HG03565 (cell line): ENCODE results near the gene RPL37.
"Not testable (repeated sequence)": the region's sequence is repeated elsewhere in the genome, so short reads cannot be mapped to it uniquely, and the experiment has no call there.

Experiments
- ATAC-seq: cut with Tn5 transposase; IDR thresholded peaks from one replicate; pipeline ENCODE4 v1.9.1; 2021; ENCODE audit warnings: mild to moderate bottlenecking, moderate library complexity; ENCODE audit not compliant: unreplicated experiment

Gene RPL37

DNA sequence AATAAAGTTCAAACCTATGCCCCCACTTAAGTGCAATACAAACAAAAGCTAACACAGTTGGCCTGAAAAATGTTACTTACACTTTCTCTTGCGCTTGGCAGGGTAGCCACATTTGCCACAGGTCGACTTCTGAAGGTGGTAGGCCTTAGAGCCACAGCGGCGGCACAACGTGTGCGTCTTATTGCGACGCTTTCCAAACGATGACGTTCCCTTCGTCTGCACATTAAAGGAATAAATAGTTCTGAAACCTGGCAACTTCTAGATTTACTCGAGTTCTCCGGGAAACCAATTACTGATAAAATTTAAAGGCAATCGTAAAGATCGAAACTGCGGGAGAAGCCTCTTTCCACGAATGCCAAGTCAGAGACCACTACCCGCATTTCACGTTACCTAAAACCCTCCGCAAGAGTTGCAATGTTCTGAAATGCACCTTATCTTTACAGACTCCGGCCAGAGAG, 602 bp downstream of the RPL37 start:
- ATAC-seq: no peak

DNA sequence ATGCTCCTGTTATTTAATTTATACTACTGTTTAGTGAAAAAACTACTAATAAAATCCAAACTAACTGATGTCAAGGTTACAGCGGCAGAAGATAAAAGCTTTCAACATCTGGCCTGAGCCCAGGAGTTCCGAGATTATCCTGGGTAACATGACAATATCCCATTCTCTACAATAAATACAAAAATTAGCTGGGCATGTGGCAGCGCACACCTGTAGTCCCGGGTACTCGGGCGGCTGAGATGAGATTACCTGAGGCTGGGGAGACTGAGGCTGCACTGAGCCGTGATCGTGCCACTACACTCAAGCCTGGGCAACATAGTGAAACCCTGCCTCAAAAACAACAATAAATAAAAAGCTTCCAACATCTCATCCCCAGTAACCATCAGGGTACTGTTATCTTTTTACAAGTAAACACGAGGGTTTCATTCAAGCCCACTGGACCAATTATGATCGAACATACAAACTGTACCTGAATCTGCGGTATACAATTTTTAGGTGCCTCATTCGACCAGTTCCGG, 1.3 kb downstream of the RPL37 start:
- no peak for ATAC-seq

DNA sequence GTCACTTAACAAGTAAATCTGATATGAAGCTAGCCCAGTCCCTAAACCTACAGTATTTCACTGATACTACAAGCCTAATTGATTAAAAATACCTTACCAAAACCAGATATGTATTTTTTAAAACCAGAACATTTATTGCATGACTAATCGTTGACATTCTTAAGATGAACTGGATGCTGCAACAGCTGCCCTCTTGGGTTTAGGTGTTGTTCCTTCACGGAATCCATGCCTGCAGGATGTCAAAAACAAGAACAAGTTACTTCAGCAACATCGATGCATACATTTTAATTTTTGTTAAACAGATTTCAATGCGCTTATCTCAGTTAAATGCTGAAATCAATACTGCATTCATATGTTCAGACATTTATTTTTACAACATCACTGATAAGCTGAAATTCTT, 2.7 kb downstream of the RPL37 start:
- ATAC-seq: no peak

DNA sequence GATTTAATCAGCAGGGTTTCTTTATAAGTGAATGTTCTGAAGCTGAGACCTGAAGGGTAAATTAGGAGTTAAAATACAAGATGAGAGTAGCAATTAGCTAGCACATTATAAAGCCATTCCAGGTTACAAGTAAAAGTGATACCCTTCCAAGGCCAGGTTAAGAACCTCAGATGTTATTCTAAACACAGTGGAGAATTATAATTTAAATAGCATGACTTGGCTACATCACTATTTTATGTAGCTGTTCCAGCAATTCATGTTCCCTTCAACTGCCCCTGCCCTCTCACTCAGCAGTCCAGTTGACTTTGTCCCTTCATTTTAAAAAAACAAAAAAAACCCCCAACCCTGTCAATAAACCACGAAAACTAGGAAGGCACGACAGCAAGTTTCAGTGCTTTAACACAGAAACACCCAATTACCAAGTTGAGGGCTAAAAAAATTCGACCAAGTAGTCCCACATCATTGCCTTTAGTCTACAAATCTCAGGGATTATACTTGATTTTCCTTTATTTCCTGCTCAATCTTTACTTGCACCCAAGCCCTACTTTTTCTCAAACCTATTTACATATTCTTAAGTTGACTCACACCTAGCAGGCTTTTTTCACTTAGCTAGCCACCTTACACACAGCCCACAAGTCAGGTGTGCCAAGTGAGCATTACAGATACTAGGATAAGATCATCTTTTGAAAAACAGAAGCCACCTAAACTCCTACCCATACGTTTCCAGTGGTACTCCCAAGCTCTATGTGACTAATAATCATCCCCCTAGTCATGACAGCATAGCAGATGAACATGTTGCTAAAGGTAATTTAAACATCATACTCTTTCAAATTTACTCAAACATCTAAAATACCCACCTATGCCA, 3.4 kb downstream of the RPL37 start:
- no peak for ATAC-seq

DNA sequence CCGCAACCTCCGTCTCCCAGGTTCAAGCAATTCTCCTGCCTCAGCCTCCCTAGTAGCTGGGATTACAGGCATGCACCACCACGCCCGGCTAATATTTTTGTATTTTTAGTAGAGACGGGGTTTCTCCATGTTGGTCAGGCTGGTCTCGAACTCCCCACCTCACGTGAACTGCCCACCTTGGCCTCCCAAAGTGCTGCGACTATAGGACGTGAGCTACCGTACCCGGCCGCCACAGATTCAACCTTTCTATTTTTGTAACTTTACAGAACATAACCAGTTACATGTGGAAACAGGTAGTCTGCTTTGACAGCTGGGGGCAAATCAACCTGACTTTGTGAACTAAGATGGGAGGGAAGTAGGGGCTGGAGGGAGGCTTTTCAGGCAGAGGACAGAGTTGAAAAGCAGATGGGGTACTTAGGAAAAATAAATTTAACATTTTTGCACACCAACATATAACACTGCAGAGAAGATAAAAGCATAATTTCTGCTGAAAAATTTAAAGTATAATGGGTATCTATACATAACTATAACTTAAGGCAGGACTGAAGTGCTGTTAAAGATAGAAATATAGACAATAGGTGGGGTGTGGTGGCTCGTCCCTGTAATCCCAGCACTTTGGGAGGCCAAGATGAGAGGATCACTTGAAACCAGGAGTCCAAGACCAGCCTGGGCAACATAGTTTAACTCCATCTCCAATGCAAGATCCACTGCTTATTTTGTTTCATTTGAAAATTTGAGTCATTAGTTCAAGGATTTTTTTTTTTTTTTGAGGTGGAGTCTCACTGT, 5.1 kb downstream of the RPL37 start:
- ATAC-seq: no peak

DNA sequence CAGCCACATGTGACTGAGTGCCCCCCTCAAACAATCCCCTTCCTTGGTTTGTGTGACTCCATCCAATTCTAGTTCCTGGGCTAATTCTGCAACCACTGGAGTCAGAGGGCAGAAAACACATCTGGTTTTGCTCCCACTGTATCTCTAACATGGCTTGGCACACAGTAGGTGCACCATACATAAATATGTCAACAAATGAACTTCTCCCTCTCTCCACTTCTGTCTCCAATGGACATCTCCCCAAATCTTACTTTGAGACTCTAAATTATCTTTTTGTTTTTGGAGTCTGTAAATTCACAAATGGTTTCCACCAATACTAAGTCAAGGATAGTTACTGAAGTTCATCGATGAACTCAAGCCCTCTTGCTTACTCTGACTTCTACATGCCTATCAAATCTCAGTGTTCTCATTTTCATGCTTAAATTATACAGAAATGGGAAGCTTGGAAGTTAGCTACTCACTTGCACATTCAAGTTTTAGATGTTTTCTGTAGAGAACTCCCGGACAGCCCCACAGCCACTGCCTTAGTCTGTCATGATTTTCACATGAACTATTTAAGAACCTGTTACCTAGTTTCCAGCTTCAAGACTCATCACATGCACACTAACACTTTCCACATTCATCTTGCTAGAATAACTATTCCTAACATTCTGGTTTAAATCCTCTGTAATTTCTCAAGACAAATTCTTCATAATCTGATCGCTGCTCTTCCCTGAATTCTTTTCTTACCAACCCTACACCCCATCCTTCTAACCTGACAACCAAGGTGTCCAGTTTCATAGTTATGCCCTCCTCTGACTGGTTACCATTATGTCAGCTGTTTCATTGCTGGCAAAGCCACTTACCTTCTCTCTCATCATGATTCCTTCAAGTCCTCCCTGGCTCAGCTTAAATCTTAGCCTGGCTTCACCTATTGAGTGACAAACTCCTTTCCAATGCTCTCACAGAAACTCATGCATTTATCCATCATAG, 6.0 kb downstream of the RPL37 start:
- ATAC-seq: no peak

DNA sequence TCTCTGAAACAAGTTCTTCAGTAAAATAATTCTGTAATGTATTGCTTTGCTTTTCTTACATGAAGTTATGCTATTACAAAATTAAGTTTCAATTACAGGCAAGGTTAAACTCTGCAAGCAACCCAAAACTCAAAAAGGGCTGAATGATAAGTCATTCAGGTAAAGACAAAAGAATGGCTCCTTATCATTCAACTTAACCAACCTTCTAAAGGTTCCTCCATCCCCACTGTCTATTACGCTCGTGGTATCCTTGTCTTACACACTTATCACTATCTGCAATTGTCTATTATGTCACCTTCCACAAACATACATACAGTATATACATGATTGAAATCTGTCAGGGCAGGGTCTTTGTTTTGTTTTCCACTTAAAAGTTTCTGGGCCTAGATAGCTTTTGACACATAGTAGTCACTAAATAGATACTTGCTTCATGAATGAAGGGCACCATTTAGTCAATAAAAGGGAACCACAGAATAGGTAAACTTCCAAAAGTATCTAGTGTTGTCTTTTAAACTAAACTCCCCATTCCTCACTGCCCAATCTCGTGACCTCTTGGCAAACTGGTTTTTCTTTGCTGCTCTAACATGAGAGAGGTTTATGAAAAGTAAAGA, 6.9 kb downstream of the RPL37 start:
- ATAC-seq: no peak

DNA sequence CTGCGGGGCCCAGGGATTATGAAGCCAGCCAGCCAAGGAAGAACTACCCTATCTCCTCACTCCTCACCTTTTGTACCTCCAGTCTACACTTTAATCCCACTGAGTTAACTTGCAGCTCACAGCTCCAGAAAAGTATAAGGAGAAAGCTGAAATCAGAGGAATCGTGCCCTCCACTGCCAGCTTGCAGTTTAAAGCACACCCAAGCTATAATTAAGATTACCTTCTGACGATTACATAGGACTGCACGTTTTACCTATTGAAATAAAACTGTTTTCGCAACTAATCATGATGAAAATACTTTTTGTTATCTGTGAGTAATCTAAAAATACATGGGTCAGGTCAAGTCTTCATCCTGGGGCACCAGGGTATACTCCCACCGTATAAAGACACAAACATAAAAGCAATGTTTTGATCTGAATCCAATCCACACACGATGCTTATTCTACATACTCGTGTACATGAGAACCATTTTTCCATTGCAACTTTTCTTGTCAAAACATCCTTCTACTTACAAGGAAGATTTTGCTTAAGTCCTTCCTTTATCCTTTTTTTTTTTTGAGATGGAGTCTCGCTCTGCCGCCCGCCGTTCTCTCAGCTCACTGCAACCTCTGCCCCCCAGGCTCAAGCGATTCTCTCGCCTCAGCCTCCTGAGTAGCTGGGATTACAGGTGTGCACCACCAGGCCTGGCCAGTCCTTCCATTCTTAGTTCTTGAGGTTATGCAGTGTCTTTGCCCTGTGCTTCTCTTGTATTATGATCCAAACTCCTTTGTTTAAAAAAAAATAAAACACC, 7.6 kb downstream of the RPL37 start:
- no peak for ATAC-seq

DNA sequence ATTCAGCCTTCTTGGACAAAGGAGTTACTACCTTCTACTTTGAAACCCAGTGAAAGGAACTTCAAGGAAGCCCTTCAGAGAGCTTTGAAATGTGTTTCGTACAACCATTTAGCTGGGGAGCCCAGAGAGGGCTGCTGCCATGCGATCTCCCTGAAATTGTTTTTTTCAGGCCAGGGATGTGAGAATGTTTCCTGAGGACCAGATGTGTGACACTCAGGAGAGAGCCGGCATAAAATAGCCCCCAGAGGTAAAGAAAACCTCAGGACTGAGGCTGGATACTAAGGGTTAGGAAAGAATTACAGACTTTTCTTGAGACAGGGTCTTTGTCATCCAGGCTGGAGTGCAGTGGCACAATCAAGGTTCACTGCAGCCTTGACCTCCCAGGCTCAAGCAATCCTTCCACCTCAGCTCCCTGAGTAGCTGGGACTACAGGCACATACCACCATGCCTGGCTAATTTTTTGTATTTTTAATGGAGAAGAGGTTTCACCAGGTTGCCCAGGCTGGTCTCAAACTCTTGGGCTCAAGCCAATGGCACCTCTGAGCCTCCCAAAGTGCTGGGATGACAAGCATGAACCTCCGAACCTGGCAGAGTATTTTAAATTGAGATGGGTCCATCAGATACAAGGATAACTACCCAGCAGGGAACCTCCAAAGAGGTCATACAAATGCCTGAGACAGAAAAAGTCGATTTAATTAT, 8.4 kb downstream of the RPL37 start:
- ATAC-seq: no peak

GRCh38 chr5:40825461-40826043, 9.5 kb downstream of the RPL37 start:
- ATAC-seq: not testable (repeated sequence)

DNA sequence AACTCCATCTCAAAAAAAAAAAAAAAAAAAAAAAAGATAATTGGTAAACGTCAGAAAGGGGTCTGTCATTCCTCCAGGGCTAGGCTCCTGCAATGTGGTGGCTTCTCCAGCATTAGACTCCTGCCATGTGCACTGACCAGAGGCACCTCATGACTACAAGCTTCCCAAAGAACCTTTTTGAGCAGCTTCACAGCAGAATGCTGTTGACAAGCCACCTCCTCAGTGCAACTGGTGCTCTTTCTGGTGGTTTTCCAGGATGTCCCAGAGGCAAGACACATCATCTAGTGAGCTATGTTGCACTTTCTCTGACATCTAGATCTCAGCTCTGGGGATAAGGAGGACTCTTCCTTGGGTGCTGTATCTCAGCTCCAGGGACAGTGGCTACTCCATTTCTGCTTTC, 11.6 kb downstream of the RPL37 start:
- no peak for ATAC-seq

- ATAC-seq: no peak
Measured at GRCh38 chr5:40813698-40814281, 21.2 kb downstream of the RPL37 start.

DNA sequence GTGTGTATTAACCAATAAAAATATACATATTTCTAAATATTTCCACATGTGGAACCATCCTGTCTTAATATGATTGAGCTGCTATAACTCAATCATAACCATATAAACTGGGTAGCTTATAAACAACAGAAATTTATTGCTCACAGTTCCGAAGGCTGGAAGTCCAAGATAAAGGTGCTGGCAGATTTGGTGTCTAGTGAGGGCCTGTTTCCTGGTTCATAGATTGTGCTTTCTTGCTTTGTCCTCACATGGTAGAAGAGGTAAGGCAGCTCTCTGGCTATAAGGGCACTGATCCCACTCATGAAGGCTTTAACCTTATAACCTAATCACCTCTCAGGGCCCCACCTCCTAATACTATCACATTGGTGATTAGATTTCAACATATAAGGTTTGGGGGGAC, 22.9 kb downstream of the RPL37 start:
- ATAC-seq: no peak

GRCh38 chr5:40801771-40802562, 33.1 kb downstream of the RPL37 start:
- no peak for ATAC-seq

- no peak for ATAC-seq
Measured at GRCh38 chr5:40799258-40799657, 35.8 kb downstream of the RPL37 start.

GRCh38 chr5:40798801-40799210, 36.2 kb downstream of the RPL37 start:
- no peak for ATAC-seq
